ENCODE results near the gene ZNF550. TPM values are rescaled to one million over a fixed set of nuclear protein-coding genes. Genes with fewer than 3 reads are reported as not detected.
A peak's percentile ranks its signal among the peaks of the same experiment; 100 is the strongest.

ZNF550 gene
- 10.2 TPM for polyA plus RNA-seq (2013, experiment 1 of 4)
- 8.9 TPM for polyA plus RNA-seq (2013, experiment 2 of 4)
- 8.4 TPM for polyA plus RNA-seq (2013, experiment 3 of 4)
- polyA plus RNA-seq (2013, experiment 4 of 4), result 9.5 TPM

GRCh38 chr19:57559404-57560025, at the start of gene ZNF550:
TSS of gene ZNF550 (minus strand) at chr19:57559863. CDS start at chr19:57559682, 181 bp downstream.
- Histone ChIP-seq H3K4me3 (ENCODE audit: insufficient read depth, low read depth, low read length) (peak within 1 kb of the TSS; percentile 87), H3K27ac (ENCODE audit: insufficient read depth, low read depth, low read length, poor library complexity, severe bottlenecking) (no peak within 1 kb of the TSS), H3K4me1 (ENCODE audit: control insufficient read depth, insufficient read depth, low read length) (no peaks in the 10 kb centered on the region), H3K9me3 (ENCODE audit: control insufficient read depth, low read length) (peaks cover 3% of the 10 kb centered on the region), H3K36me3 (ENCODE audit: control insufficient read depth, insufficient read depth, low read length) (peaks cover 15% of the 10 kb centered on the region), H3K27me3 (ENCODE audit: control insufficient read depth, insufficient read depth, low read length, poor library complexity, severe bottlenecking) (no peaks in the 10 kb centered on the region)
- 0 to 1% methylated on average over 56 of the region's 56 CpGs for WGBS, 2 experiments

- WGBS, 2 experiments, result 93 to 97% methylated on average over 4 to 5 of the region's 5 CpGs
- Histone ChIP-seq H3K27ac (ENCODE audit: insufficient read depth, low read depth, low read length, poor library complexity, severe bottlenecking) (no peak overlapping the region), H3K9me3 (ENCODE audit: control insufficient read depth, low read length) (no peaks in the 10 kb centered on the region), H3K27me3 (ENCODE audit: control insufficient read depth, insufficient read depth, low read length, poor library complexity, severe bottlenecking) (no peaks in the 10 kb centered on the region), H3K4me1 (ENCODE audit: control insufficient read depth, insufficient read depth, low read length) (no peaks in the 10 kb centered on the region), H3K36me3 (ENCODE audit: control insufficient read depth, insufficient read depth, low read length) (peaks cover 10% of the 10 kb centered on the region), H3K4me3 (ENCODE audit: insufficient read depth, low read depth, low read length) (no peak overlapping the region)
Observed at GRCh38 chr19:57606931-57607330, 47.3 kb upstream of the ZNF550 start.

- no peak within 1 kb of the TSS for H3K27ac ChIP-seq (ENCODE audit: insufficient read depth, low read depth, low read length, poor library complexity, severe bottlenecking)
Observed at GRCh38 chr19:57599761-57600383, 40.2 kb upstream of the ZNF550 start, which contains the start of gene ZNF530. TSS of gene ZNF530 (plus strand) at chr19:57599885. CDS start at chr19:57604346, 4,461 bp downstream.

DNA sequence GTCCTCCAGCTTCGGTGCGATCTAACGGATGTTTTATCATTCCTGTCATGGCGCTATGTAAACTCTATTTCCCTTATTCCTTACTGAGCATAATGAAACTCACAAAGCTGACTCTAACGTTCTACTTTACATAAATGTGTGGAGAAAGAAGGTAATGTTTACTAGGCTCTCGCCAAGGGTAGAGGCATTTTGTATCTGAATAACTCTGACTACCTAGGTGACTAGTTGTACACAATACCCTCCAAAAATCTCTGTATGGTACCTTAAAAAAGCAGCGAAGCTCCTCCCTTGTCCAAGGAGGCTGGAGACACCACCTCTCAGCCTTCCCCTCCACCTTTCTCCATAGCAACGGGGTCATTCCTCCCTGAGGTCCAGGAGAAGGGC, 39.7 kb upstream of the ZNF550 start:
- peaks cover 5% of the 10 kb centered on the region for H3K4me1 ChIP-seq (ENCODE audit: control insufficient read depth, insufficient read depth, low read length)
- H3K27ac ChIP-seq (ENCODE audit: insufficient read depth, low read depth, low read length, poor library complexity, severe bottlenecking), result no peak overlapping the region
- WGBS, 2 experiments, result 65 to 68% methylated on average over 6 to 8 of the region's 8 CpGs
- H3K4me3 ChIP-seq (ENCODE audit: insufficient read depth, low read depth, low read length), result peak overlapping the region; percentile 92
- H3K36me3 ChIP-seq (ENCODE audit: control insufficient read depth, insufficient read depth, low read length), result no peaks in the 10 kb centered on the region
- H3K27me3 ChIP-seq (ENCODE audit: control insufficient read depth, insufficient read depth, low read length, poor library complexity, severe bottlenecking), result no peaks in the 10 kb centered on the region
- H3K9me3 ChIP-seq (ENCODE audit: control insufficient read depth, low read length), result no peaks in the 10 kb centered on the region

More at GRCh38 chr19:57599761-57600383, 40.2 kb upstream of the ZNF550 start, which contains the start of gene ZNF530:
- Histone ChIP-seq H3K27me3 (ENCODE audit: control insufficient read depth, insufficient read depth, low read length, poor library complexity, severe bottlenecking) (no peaks in the 10 kb centered on the region), H3K9me3 (ENCODE audit: control insufficient read depth, low read length) (no peaks in the 10 kb centered on the region), H3K4me1 (ENCODE audit: control insufficient read depth, insufficient read depth, low read length) (peaks cover 5% of the 10 kb centered on the region), H3K4me3 (ENCODE audit: insufficient read depth, low read depth, low read length) (peak within 1 kb of the TSS; percentile 92), H3K36me3 (ENCODE audit: control insufficient read depth, insufficient read depth, low read length) (no peaks in the 10 kb centered on the region)
- 0 to 1% methylated on average over 53 of the region's 53 CpGs for WGBS, 2 experiments

DNA sequence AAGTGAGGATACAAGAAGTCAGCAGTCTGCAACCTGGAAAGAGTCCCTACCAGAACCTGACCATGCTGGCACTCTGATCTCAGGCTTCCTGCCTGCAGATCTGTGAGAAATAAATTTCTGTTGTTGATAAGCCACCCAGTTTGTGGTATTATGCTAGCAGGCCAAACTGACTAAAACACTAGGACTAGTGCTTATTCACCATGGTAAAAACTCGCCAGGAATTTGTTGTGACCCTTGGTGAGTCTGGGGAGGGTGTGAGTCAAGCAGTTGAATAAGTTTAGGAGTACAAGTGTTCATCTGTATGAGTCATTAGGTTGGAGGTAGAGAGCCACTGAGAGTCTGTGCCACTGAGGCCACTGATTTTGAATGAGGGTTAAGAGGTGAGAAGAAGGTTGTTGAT, 27.9 kb upstream of the ZNF550 start:
- WGBS, 2 experiments, result 95% methylated on average over 1 of the region's 1 CpG
- no peaks in the 10 kb centered on the region for H3K27me3 ChIP-seq (ENCODE audit: control insufficient read depth, insufficient read depth, low read length, poor library complexity, severe bottlenecking)
- peaks cover 55% of the 10 kb centered on the region for H3K36me3 ChIP-seq (ENCODE audit: control insufficient read depth, insufficient read depth, low read length)
- peaks cover 14% of the 10 kb centered on the region for H3K9me3 ChIP-seq (ENCODE audit: control insufficient read depth, low read length)
- H3K4me3 ChIP-seq (ENCODE audit: insufficient read depth, low read depth, low read length), result no peak overlapping the region
- H3K4me1 ChIP-seq (ENCODE audit: control insufficient read depth, insufficient read depth, low read length), result no peaks in the 10 kb centered on the region
- no peak overlapping the region for H3K27ac ChIP-seq (ENCODE audit: insufficient read depth, low read depth, low read length, poor library complexity, severe bottlenecking)

- Histone ChIP-seq H3K36me3 (ENCODE audit: control insufficient read depth, insufficient read depth, low read length) (peaks cover 21% of the 10 kb centered on the region), H3K9me3 (ENCODE audit: control insufficient read depth, low read length) (peaks cover 3% of the 10 kb centered on the region), H3K27ac (ENCODE audit: insufficient read depth, low read depth, low read length, poor library complexity, severe bottlenecking) (peak within 1 kb of the TSS; percentile 32), H3K27me3 (ENCODE audit: control insufficient read depth, insufficient read depth, low read length, poor library complexity, severe bottlenecking) (no peaks in the 10 kb centered on the region), H3K4me3 (ENCODE audit: insufficient read depth, low read depth, low read length) (peak within 1 kb of the TSS; percentile 83), H3K4me1 (ENCODE audit: control insufficient read depth, insufficient read depth, low read length) (no peaks in the 10 kb centered on the region)
- WGBS, 2 experiments, result 5% methylated on average over 76 of the region's 76 CpGs
Observed at GRCh38 chr19:57583521-57584416, 24.1 kb upstream of the ZNF550 start, which contains the start of gene ZIK1. TSS of gene ZIK1 (plus strand) at chr19:57584145. CDS start at chr19:57584357, 212 bp downstream.

GRCh38 chr19:57583104-57583520, 23.4 kb upstream of the ZNF550 start:
- WGBS, 2 experiments, result 72 to 73% methylated on average over 21 of the region's 21 CpGs
- H3K27ac ChIP-seq (ENCODE audit: insufficient read depth, low read depth, low read length, poor library complexity, severe bottlenecking), result no peak overlapping the region
- H3K36me3 ChIP-seq (ENCODE audit: control insufficient read depth, insufficient read depth, low read length), result peaks cover 15% of the 10 kb centered on the region
- no peaks in the 10 kb centered on the region for H3K27me3 ChIP-seq (ENCODE audit: control insufficient read depth, insufficient read depth, low read length, poor library complexity, severe bottlenecking)
- peak overlapping the region; percentile 83 for H3K4me3 ChIP-seq (ENCODE audit: insufficient read depth, low read depth, low read length)
- no peaks in the 10 kb centered on the region for H3K4me1 ChIP-seq (ENCODE audit: control insufficient read depth, insufficient read depth, low read length)
- H3K9me3 ChIP-seq (ENCODE audit: control insufficient read depth, low read length), result peaks cover 3% of the 10 kb centered on the region

GRCh38 chr19:57578487-57579205, 19.0 kb upstream of the ZNF550 start, which contains the start of gene ZNF416:
TSS of gene ZNF416 (minus strand) at chr19:57578911. CDS start at chr19:57578704, 207 bp downstream.
- H3K4me1 ChIP-seq (ENCODE audit: control insufficient read depth, insufficient read depth, low read length), result no peaks in the 10 kb centered on the region
- peaks cover 5% of the 10 kb centered on the region for H3K9me3 ChIP-seq (ENCODE audit: control insufficient read depth, low read length)
- WGBS, 2 experiments, result 1% methylated on average over 62 of the region's 62 CpGs
- H3K27ac ChIP-seq (ENCODE audit: insufficient read depth, low read depth, low read length, poor library complexity, severe bottlenecking), result no peak within 1 kb of the TSS
- H3K4me3 ChIP-seq (ENCODE audit: insufficient read depth, low read depth, low read length), result peak within 1 kb of the TSS; percentile 95
- H3K36me3 ChIP-seq (ENCODE audit: control insufficient read depth, insufficient read depth, low read length), result peaks cover 33% of the 10 kb centered on the region
- no peaks in the 10 kb centered on the region for H3K27me3 ChIP-seq (ENCODE audit: control insufficient read depth, insufficient read depth, low read length, poor library complexity, severe bottlenecking)

GRCh38 chr19:57576661-57577060, 17.0 kb upstream of the ZNF550 start:
- peaks cover 53% of the 10 kb centered on the region for H3K36me3 ChIP-seq (ENCODE audit: control insufficient read depth, insufficient read depth, low read length)
- H3K4me1 ChIP-seq (ENCODE audit: control insufficient read depth, insufficient read depth, low read length), result no peaks in the 10 kb centered on the region
- peaks cover 2% of the 10 kb centered on the region for H3K9me3 ChIP-seq (ENCODE audit: control insufficient read depth, low read length)
- no peaks in the 10 kb centered on the region for H3K27me3 ChIP-seq (ENCODE audit: control insufficient read depth, insufficient read depth, low read length, poor library complexity, severe bottlenecking)
- H3K27ac ChIP-seq (ENCODE audit: insufficient read depth, low read depth, low read length, poor library complexity, severe bottlenecking), result no peak overlapping the region
- no peak overlapping the region for H3K4me3 ChIP-seq (ENCODE audit: insufficient read depth, low read depth, low read length)
